Esophagus muscularis mucosa (tissue), 4 donors: Measurements from ENCODE around the gene IGF1R.

ENCODE experiments used
- CTCF ChIP-seq, 3 experiments: fragments of 200-600 bp in 2 of 3; fragments of 450-650 bp in 1 of 3; sonication (generic) in 2 of 3; IDR thresholded peaks; one replicate each; pipeline ENCODE4 v1.5.1; 2017 to 2019; ENCODE audit warnings: antibody characterized with exemption in 3 of 3, mild to moderate bottlenecking in 2 of 3, moderate library complexity in 1 of 3
- EP300 ChIP-seq: sonication (generic); formaldehyde crosslinking; IDR thresholded peaks from one replicate; pipeline ENCODE4 v1.6.1; 2017; ENCODE audit warnings: antibody characterized with exemption
- POLR2A ChIP-seq: fragments of 450-650 bp; IDR thresholded peaks from one replicate; pipeline ENCODE4 v1.6.1; 2017; ENCODE audit warnings: antibody characterized with exemption, moderate library complexity, mild to moderate bottlenecking, low read depth

DNA sequence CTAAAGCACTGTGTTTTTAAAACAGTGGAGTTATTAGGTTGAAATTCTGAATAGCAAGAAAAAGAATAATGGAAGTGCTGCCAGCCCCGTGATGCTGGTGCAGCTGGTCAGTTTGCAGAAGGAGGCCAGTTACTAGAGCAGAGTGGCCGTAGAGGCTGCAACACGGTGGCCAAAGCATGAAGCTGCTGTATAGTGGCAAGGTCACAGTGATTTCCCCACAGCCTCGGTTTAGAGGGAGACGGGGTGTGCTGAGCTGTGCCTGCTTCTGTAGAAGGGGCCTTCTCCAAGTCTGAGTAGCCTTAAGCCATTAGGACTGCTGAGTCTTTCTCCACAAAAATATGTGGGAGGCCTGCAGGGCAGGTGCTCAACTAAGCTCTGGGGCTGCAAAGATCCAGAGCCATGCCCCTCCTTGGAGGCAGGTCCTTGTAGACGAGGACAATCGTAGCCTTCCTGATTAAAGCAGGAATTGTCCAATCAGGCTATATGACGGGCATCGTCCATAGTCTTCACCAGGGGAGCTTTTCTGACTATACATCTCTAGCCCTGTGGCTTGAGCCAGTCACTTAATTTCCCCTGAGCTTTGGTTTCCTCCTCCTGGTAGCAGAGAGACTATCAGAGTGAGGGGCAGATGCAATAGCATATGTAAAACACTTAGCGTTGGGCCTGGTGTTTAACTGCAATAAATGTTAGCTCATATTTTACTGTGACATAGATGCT is 207.6 kb downstream of the IGF1R start:
- TF ChIP-seq POLR2A, result no peak
- TF ChIP-seq CTCF (IDR thresholded peaks at IDR 0.05), result no peak
- no peak for TF ChIP-seq EP300
